K562 (cell line): Measurements from ENCODE around the gene PACS2. TPM values are rescaled to one million over a fixed set of nuclear protein-coding genes. Genes with fewer than 3 reads are reported as not detected.

ENCODE experiments used
- ATAC-seq: fragments of 200-7000 bp; cut with Tn5 transposase; 3 replicates; pipeline ENCODE4 v1.9.1; 2020; ENCODE audit warnings: moderate library complexity
- BruUV-seq: library from RNA; stranded (reverse); fragments of 400-500 nt; replicated peaks from 2 replicates; lab custom pipeline; 2021; lab: Mats Ljungman, UMichigan
- CTCF ChIA-PET: fragments of 300-600 bp; formaldehyde crosslinking; extraction: SDS; loops from one replicate; lab custom pipeline; 2021; ENCODE audit warnings: low intra/inter-chr PET ratio; lab: Yijun Ruan, JAX
- POLR2A ChIA-PET: fragments of 300-600, 350-650 bp; sonication (Branson Sonifier 250); formaldehyde crosslinking; extraction: SDS; loops from one replicate; lab custom pipeline; 2021; ENCODE audit warnings: antibody characterized with exemption, inconsistent platforms; lab: Yijun Ruan, JAX
- DNase-seq, 4 experiments: peaks; one replicate each; pipeline versions ENCODE4 v3.0.0 to v3.0.0-alpha.2; 2011 to 2018; ENCODE audit warnings: low spot score in 3 of 4, mixed read lengths in 3 of 4; ENCODE audit errors: extremely low read depth in 1 of 4
- FAIRE-seq: peaks from 2 replicates; lab custom pipeline; 2011; peaks lifted over from hg19 to GRCh38; lab: Jason Lieb, UNC
- H2AFZ ChIP-seq: 2 replicates; pipeline ENCODE4 v1.6.0; 2011; ENCODE audit warnings: low read depth, low read length, control low read depth, inconsistent platforms
- H3K27ac ChIP-seq: fragments of 200-600 bp; 3 replicates; pipeline ENCODE4 v1.8.0; 2011; ENCODE audit warnings: low read depth, mild to moderate bottlenecking, control low read depth, inconsistent platforms, low read length, moderate library complexity, mixed read lengths; ENCODE audit errors: extremely low read depth
- H3K27me3 ChIP-seq, 2 experiments: fragments of 300-600 bp in 1 of 2; 2 replicates in 1 of 2; 3 replicates in 1 of 2; pipeline versions ENCODE4 v1.6.0 to v1.8.0; 2011; ENCODE audit warnings: inconsistent platforms in 2 of 2, low read length in 2 of 2, mild to moderate bottlenecking in 1 of 2, mixed read lengths in 1 of 2, moderate library complexity in 1 of 2; ENCODE audit not compliant: control insufficient read depth in 2 of 2, insufficient read depth in 2 of 2
- H3K36me3 ChIP-seq: fragments of 300-600 bp; 3 replicates; pipeline ENCODE4 v1.8.0; 2011; ENCODE audit warnings: mild to moderate bottlenecking, low read length, inconsistent platforms; ENCODE audit not compliant: control insufficient read depth, insufficient read depth
- H3K4me1 ChIP-seq, 2 experiments: fragments of 200-600 bp in 1 of 2; replicated peaks in 1 of 2; 2 replicates in 1 of 2; 3 replicates in 1 of 2; pipeline versions ENCODE4 v1.5.1 to v1.8.0; 2011; ENCODE audit warnings: inconsistent platforms in 2 of 2, low read length in 2 of 2, mild to moderate bottlenecking in 1 of 2, mixed read lengths in 1 of 2, moderate library complexity in 1 of 2; ENCODE audit not compliant: control insufficient read depth in 2 of 2, insufficient read depth in 2 of 2
- H3K4me2 ChIP-seq: 2 replicates; pipeline ENCODE4 v1.6.1; 2011; ENCODE audit warnings: low read length, control low read depth, inconsistent platforms, mixed read lengths; ENCODE audit not compliant: insufficient read depth
- H3K4me3 ChIP-seq: fragments of 200-600 bp; sonication (generic), shearing (Covaris generic); 2 replicates; pipeline ENCODE4 v1.5.1; 2016; ENCODE audit warnings: control low read depth, inconsistent platforms
- H3K79me2 ChIP-seq: fragments of 200-600 bp; 3 replicates; pipeline ENCODE4 v1.8.0; 2011; ENCODE audit warnings: low read length, inconsistent platforms; ENCODE audit not compliant: control insufficient read depth, insufficient read depth
- H3K9ac ChIP-seq, 2 experiments: 2 replicates each; pipeline versions ENCODE4 v1.6.0 to v1.6.1; 2011; ENCODE audit warnings: low read depth in 2 of 2, low read length in 2 of 2, control low read depth in 1 of 2, inconsistent platforms in 1 of 2, mild to moderate bottlenecking in 1 of 2, mixed read lengths in 1 of 2; ENCODE audit not compliant: insufficient read depth in 1 of 2
- H3K9me1 ChIP-seq: one replicate; pipeline ENCODE4 v1.6.0; 2011; ENCODE audit warnings: inconsistent platforms, mild to moderate bottlenecking, low read length, moderate library complexity; ENCODE audit not compliant: control insufficient read depth, insufficient read depth
- H3K9me3 ChIP-seq: replicated peaks from 2 replicates; pipeline ENCODE4 v1.5.1; 2011; ENCODE audit warnings: low read depth, low read length, inconsistent platforms; ENCODE audit not compliant: control insufficient read depth, insufficient read depth
- H4K20me1 ChIP-seq: replicated peaks from 2 replicates; pipeline ENCODE4 v1.6.1; 2011; ENCODE audit warnings: low read length, inconsistent platforms, mixed read lengths; ENCODE audit not compliant: control insufficient read depth, insufficient read depth
- BCOR ChIP-seq: fragments of 450-650 bp; IDR thresholded peaks from 2 replicates; pipeline ENCODE4 v1.6.1; 2016
- CHAMP1 ChIP-seq: fragments of 450-650 bp; IDR thresholded peaks from 2 replicates; pipeline ENCODE4 v1.6.1; 2016; ENCODE audit warnings: mild to moderate bottlenecking
- CREBBP ChIP-seq: IDR thresholded peaks from one replicate; pipeline ENCODE4 v1.6.1; 2012; ENCODE audit warnings: low read depth, mild to moderate bottlenecking, control low read depth, inconsistent platforms, low read length
- ZBTB7A ChIP-seq: IDR thresholded peaks from 2 replicates; pipeline ENCODE4 v1.6.1; 2011; ENCODE audit warnings: low read depth, mild to moderate bottlenecking, low read length, moderate library complexity, borderline replicate concordance; ENCODE audit not compliant: control insufficient read depth
- ZFP36 ChIP-seq: fragments of 150-350 bp; IDR thresholded peaks from 2 replicates; pipeline ENCODE4 v1.6.1; 2018; ENCODE audit warnings: low read length, low read depth; ENCODE audit not compliant: partially characterized antibody
- WGBS: fragments of 100-300 bp; shearing (Covaris generic); methylation state at CpG from one replicate; pipeline ENCODE4 v1.1.6; 2016; ENCODE audit warnings: low coverage, mixed read lengths; ENCODE audit not compliant: insufficient coverage; ENCODE audit errors: missing lambda C conversion rate; 5-methylcytosine and 5-hydroxymethylcytosine counted together
- in situ Hi-C: fragments of 300-500 bp; cut with MboI; formaldehyde crosslinking; loops from 4 replicates; pipeline ENCODE4 v1.15.0; 2018; ENCODE audit warnings: inconsistent platforms, mixed read lengths
- intact Hi-C: fragments of 100-400 bp; cut with micrococcal nuclease; formaldehyde crosslinking; loops from 2 replicates; pipeline ENCODE4 v1.14.2; 2022
- polyA plus RNA-seq, 8 experiments: library from polyadenylated mRNA; depleted of rRNA in 4 of 8; stranded (reverse) in 5 of 8; unstranded in 3 of 8; fragments of >200 nt; fragmentation: Nextera tagmentation in 2 of 8; fragmentation: Illumina TruSeq in 1 of 8; extraction: Ambion mirVana in 2 of 8; extraction: Trizol in 1 of 8; gene quantifications; 2 replicates each; pipeline versions ENCODE4 v1.2.1 to v1.2.3, GENCODE V29; 2011 to 2014; ENCODE audit warnings: inconsistent platforms in 1 of 8, missing spikeins in 1 of 8
- total RNA-seq, 7 experiments: library from RNA; depleted of rRNA in 6 of 7; stranded (reverse); fragments of >200 nt in 6 of 7; fragmentation: Illumina TruSeq in 2 of 7; extraction: Trizol in 2 of 7; gene quantifications; 2 replicates each; pipeline versions ENCODE4 v1.2.1 to v1.2.3, GENCODE V29; 2011 to 2021; ENCODE audit warnings: low replicate concordance in 1 of 7
- TF ChIP-seq, protein P1 (sequence below): fragments of 250-450 bp; sonication (Bioruptor Pico); IDR thresholded peaks from 2 replicates; pipeline ENCODE4 v1.5.0; 2020; ENCODE audit warnings: mild to moderate bottlenecking, borderline replicate concordance
- TF ChIP-seq, protein P2 (sequence below): fragments of 450-650 bp; formaldehyde crosslinking; IDR thresholded peaks from 2 replicates; pipeline ENCODE4 v1.4.0; 2022; ENCODE audit warnings: mild to moderate bottlenecking, moderate library complexity

Gene PACS2
- total and polyA plus RNA-seq, 9 of the 15 experiments (the other 6 are each of a cell fraction or from before 2014, with no cell fraction given) = 0.11 to 20.8 (median 9.9) TPM

GRCh38 chr14:105412771-105413543 is 98.4 kb downstream of the PACS2 start:
- BruUV-seq = no TSS peak
- 53% methylated on average over 5 of the region's 8 CpGs for WGBS
- H3K9me3 ChIP-seq = no peaks in the 10 kb centered on the region
- H4K20me1 ChIP-seq = no peaks in the 10 kb centered on the region
- H3K4me2 ChIP-seq = no peak overlapping the region
- no peak overlapping the region for H2AFZ ChIP-seq
- H3K36me3 ChIP-seq = no peaks in the 10 kb centered on the region
- CTCF ChIA-PET = interaction anchor here (0.7 kb wide), 1 partner anchor 10 kb away, joined by 3 read pairs; no protein-coding TSS in a partner anchor
- in situ Hi-C loops (no loop called here), intact Hi-C loops (no loop called here)
- DNase-seq = no peak
- H3K27ac ChIP-seq = no peak overlapping the region
- TF ChIP-seq, protein P1, sequence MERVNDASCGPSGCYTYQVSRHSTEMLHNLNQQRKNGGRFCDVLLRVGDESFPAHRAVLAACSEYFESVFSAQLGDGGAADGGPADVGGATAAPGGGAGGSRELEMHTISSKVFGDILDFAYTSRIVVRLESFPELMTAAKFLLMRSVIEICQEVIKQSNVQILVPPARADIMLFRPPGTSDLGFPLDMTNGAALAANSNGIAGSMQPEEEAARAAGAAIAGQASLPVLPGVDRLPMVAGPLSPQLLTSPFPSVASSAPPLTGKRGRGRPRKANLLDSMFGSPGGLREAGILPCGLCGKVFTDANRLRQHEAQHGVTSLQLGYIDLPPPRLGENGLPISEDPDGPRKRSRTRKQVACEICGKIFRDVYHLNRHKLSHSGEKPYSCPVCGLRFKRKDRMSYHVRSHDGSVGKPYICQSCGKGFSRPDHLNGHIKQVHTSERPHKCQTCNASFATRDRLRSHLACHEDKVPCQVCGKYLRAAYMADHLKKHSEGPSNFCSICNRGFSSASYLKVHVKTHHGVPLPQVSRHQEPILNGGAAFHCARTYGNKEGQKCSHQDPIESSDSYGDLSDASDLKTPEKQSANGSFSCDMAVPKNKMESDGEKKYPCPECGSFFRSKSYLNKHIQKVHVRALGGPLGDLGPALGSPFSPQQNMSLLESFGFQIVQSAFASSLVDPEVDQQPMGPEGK (CRISPR knock-in tag) = no peak
- TF ChIP-seq ZFP36 (peak; percentile 91), CREBBP (no peak), BCOR (0 out of 2 replicates have a peak, but pooled peaks have one; percentile 23), ZBTB7A (no peak), CHAMP1 (no peak)
- TF ChIP-seq, protein P2, sequence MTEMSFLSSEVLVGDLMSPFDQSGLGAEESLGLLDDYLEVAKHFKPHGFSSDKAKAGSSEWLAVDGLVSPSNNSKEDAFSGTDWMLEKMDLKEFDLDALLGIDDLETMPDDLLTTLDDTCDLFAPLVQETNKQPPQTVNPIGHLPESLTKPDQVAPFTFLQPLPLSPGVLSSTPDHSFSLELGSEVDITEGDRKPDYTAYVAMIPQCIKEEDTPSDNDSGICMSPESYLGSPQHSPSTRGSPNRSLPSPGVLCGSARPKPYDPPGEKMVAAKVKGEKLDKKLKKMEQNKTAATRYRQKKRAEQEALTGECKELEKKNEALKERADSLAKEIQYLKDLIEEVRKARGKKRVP (CRISPR knock-in tag) = no peak
- no peak overlapping the region for H3K4me3 ChIP-seq
- FAIRE-seq = no peak
- POLR2A ChIA-PET = interaction anchor here (0.6 kb wide), 1 partner anchor 17 kb away, joined by 3 read pairs; no protein-coding TSS in a partner anchor
- no peak overlapping the region; a peak in 1 of 4 replicates for H3K9ac ChIP-seq
- peaks cover 0 to 10% of the 10 kb centered on the region in 2 experiments; a peak in 1 of 5 replicates for H3K27me3 ChIP-seq
- no peak for ATAC-seq
- H3K79me2 ChIP-seq = no peaks in the 10 kb centered on the region
- H3K9me1 ChIP-seq = no peaks in the 10 kb centered on the region
- peaks cover 0 to 30% of the 10 kb centered on the region in 2 experiments; a peak in 3 of 5 replicates for H3K4me1 ChIP-seq
